K562 treated with DMSO at 1 percent for 24 hours (cell line): ENCODE data around the gene IL22RA1. TPM values are rescaled to one million over a fixed set of nuclear protein-coding genes. Genes with fewer than 3 reads are reported as not detected.

Experiments used
- total RNA-seq: library from RNA; unstranded; fragments of 300-600 nt; gene quantifications from 2 replicates; pipeline ENCODE4 v1.2.3, GENCODE V29; 2022; ENCODE audit warnings: low read depth; ENCODE audit not compliant: insufficient read depth

The IL22RA1 gene, protein sequence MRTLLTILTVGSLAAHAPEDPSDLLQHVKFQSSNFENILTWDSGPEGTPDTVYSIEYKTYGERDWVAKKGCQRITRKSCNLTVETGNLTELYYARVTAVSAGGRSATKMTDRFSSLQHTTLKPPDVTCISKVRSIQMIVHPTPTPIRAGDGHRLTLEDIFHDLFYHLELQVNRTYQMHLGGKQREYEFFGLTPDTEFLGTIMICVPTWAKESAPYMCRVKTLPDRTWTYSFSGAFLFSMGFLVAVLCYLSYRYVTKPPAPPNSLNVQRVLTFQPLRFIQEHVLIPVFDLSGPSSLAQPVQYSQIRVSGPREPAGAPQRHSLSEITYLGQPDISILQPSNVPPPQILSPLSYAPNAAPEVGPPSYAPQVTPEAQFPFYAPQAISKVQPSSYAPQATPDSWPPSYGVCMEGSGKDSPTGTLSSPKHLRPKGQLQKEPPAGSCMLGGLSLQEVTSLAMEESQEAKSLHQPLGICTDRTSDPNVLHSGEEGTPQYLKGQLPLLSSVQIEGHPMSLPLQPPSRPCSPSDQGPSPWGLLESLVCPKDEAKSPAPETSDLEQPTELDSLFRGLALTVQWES
- total RNA-seq, result not detected in 2 replicates

GRCh38 chr1:24142546-24143534 is at the start of gene IL22RA1:
TSS of gene IL22RA1 (minus strand) at chr1:24143140. CDS start at chr1:24143082, 58 bp downstream.

GRCh38 chr1:24186993-24187790 is 44.3 kb upstream of the IL22RA1 start, which contains the start of gene IFNLR1:
TSS of gene IFNLR1 (minus strand) at chr1:24187289. CDS start at chr1:24187248, 41 bp downstream.

GRCh38 chr1:24111996-24112779 is 30.8 kb downstream of the IL22RA1 start, which contains the start of gene MYOM3:
TSS of gene MYOM3 (minus strand) at chr1:24112135. CDS start at chr1:24108636, 3,499 bp downstream.

Other genes with a start within 250 kb of the IL22RA1 start
- gene CNR2, start 229.8 kb downstream of the IL22RA1 start, total RNA-seq, result not detected in 2 replicates
- 115 and 123 TPM in 2 replicates for gene PNRC2, start 183.3 kb downstream of the IL22RA1 start, total RNA-seq
- gene SRSF10, start 162.8 kb downstream of the IL22RA1 start, total RNA-seq, result 67.3 and 70.3 TPM in 2 replicates
- not detected in 2 replicates for gene MYOM3, start 31.0 kb downstream of the IL22RA1 start, total RNA-seq
- gene IFNLR1, start 44.1 kb upstream of the IL22RA1 start, total RNA-seq, result not detected in 2 replicates
- 0.50 and 0.58 TPM in 2 replicates for gene GRHL3, start 176.2 kb upstream of the IL22RA1 start, total RNA-seq